Upper lobe of left lung (tissue), 6 donors: Measurements from ENCODE around the gene SARDH. TPM values are rescaled to one million over a fixed set of nuclear protein-coding genes. Genes with fewer than 3 reads are reported as not detected.

ENCODE experiments used
- ATAC-seq, 2 donors: fragments of 200-7000 bp; cut with Tn5 transposase; one replicate each; pipeline ENCODE4 v1.9.1; 2022; ENCODE audit warnings: mild to moderate bottlenecking in 2 of 2, moderate library complexity in 2 of 2; ENCODE audit not compliant: low FRiP score in 2 of 2
- DNase-seq, 2 donors: peaks; one replicate each; pipeline ENCODE4 v3.0.0-alpha.2; 2019 to 2020
- H3K27ac ChIP-seq, 4 donors: fragments of 200-600 bp; sonication (generic); one replicate each; pipeline ENCODE4 v1.5.1; 2016 to 2019
- H3K27me3 ChIP-seq, 4 donors: fragments of 200-600 bp; sonication (generic); one replicate each; pipeline ENCODE4 v1.5.1; 2017 to 2019
- H3K36me3 ChIP-seq, 4 donors: fragments of 200-600 bp; sonication (generic); one replicate each; pipeline ENCODE4 v1.5.1; 2016 to 2019
- H3K4me1 ChIP-seq, 4 donors: fragments of 200-600 bp; sonication (generic); one replicate each; pipeline ENCODE4 v1.5.1; 2018 to 2019
- H3K4me3 ChIP-seq, 4 donors: fragments of 200-600 bp; sonication (generic); one replicate each; pipeline ENCODE4 v1.5.1; 2017 to 2019; ENCODE audit warnings: mild to moderate bottlenecking in 2 of 4, moderate library complexity in 1 of 4
- H3K9me3 ChIP-seq, 4 donors: fragments of 200-600 bp; sonication (generic); one replicate each; pipeline ENCODE4 v1.5.1; 2018 to 2019
- CTCF ChIP-seq, 6 experiments: fragments of 450-650 bp in 4 of 6; fragments of 200-600 bp in 2 of 6; sonication (generic) in 2 of 6; IDR thresholded peaks; one replicate each; pipeline ENCODE4 v1.5.1; 2016 to 2019; ENCODE audit warnings: antibody characterized with exemption in 6 of 6
- EP300 ChIP-seq, 4 donors: sonication (generic); formaldehyde crosslinking; IDR thresholded peaks; one replicate each; pipeline ENCODE4 v1.5.1; 2017; ENCODE audit warnings: antibody characterized with exemption in 4 of 4, control low read depth in 2 of 4
- POLR2A ChIP-seq, 4 donors: fragments of 450-650 bp; IDR thresholded peaks; one replicate each; pipeline ENCODE4 v1.5.1; 2016 to 2017; ENCODE audit warnings: antibody characterized with exemption in 4 of 4, mild to moderate bottlenecking in 2 of 4
- POLR2AphosphoS5 ChIP-seq, 2 donors: sonication (generic); formaldehyde crosslinking; IDR thresholded peaks; one replicate each; pipeline ENCODE4 v1.5.1; 2017; ENCODE audit warnings: antibody characterized with exemption in 2 of 2
- WGBS, 2 donors: methylation state at CpG; one replicate each; pipeline ENCODE4 v1.1.5; 2017 to 2018; 5-methylcytosine and 5-hydroxymethylcytosine counted together
- total RNA-seq, 6 donors: library from RNA; depleted of rRNA in 4 of 6; stranded (reverse); fragments of >200 nt in 4 of 6; gene quantifications; one replicate each; pipeline versions ENCODE4 v1.1.0 to v1.2.1, GENCODE V29; 2016 to 2021
- donor health status: DM: no; HTN: no; CAD: no; lungs with moderate emphysema.
- donor health status: DM: no; HTN: yes; CAD: no; lungs with severe emphysema.

Gene SARDH
- total RNA-seq, 6 donors from 2014 or later, result 0.79 to 37.7 (median 4.2) TPM

DNA sequence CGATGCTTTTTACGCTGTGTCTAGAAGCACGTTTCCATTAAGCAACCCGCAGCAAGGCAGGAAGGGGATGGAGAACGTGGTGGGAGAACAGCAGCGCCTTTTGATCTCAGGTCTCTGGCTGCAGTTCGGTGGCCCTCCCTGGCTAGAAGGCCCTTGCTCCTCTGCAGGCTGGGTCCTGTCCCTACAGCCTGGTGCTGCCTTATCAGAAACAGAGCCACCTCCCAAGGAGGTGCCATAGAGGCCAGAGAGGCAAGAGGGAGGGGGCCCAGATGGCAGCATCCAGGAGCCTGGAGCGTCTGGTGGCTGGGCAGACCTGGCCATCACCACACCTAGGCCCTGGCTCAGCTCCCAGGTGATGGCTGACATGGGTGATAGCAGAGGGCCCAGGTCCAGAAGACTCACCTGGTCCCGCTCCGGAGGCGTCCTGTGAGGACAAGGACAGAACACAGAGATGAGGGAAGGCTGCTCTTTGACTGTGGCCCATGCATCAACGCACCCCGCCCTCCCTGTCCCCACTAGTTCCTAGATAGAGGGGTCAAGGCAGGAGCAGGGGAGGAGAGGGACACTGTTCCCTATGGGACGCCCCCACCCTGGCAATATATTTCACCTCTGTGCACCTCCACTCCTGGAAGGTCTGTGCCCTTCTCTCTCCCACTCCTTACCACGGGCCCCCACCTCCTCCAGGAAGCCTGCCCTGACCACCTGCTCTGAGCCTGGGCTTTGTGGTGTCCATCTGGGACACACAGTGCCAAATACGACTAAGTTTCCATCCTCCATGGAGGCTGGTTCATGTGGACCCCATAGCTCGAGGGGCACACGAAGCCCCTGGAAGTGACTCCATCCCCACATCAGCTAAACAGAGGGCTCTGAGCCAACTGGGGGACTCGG lies 41.6 kb upstream of the SARDH start:
- Histone ChIP-seq H3K27ac (no peak overlapping the region), H3K9me3 (no peaks in the 10 kb centered on the region), H3K27me3 (no peaks in the 10 kb centered on the region), H3K4me3 (no peak overlapping the region), H3K36me3 (peaks cover 0 to 68% (median 35%) of the 10 kb centered on the region in 4 donors), H3K4me1 (no peaks in the 10 kb centered on the region)
- TF ChIP-seq POLR2A (IDR thresholded peaks at IDR 0.05), result no peak
- 85 to 94% methylated on average over 16 to 18 of the region's 19 CpGs for WGBS, 2 donors
- DNase-seq (no peak), ATAC-seq (no peak)

- DNase-seq (no peak), ATAC-seq (no peak)
- Histone ChIP-seq H3K27ac (no peak overlapping the region), H3K4me1 (no peaks in the 10 kb centered on the region), H3K36me3 (peaks cover 0 to 69% (median 42%) of the 10 kb centered on the region in 4 donors), H3K4me3 (no peak overlapping the region), H3K9me3 (no peaks in the 10 kb centered on the region), H3K27me3 (no peaks in the 10 kb centered on the region)
- no peak for TF ChIP-seq POLR2AphosphoS5 (IDR thresholded peaks at IDR 0.05)
- no peak for TF ChIP-seq CTCF (IDR thresholded peaks at IDR 0.05)
- no peak for TF ChIP-seq POLR2A (IDR thresholded peaks at IDR 0.05)
- TF ChIP-seq EP300 (IDR thresholded peaks at IDR 0.05), result no peak
- WGBS, 2 donors, result 95 to 96% methylated on average over 6 to 8 of the region's 8 CpGs
Measured at GRCh38 chr9:133779081-133779480, 40.9 kb upstream of the SARDH start.

DNA sequence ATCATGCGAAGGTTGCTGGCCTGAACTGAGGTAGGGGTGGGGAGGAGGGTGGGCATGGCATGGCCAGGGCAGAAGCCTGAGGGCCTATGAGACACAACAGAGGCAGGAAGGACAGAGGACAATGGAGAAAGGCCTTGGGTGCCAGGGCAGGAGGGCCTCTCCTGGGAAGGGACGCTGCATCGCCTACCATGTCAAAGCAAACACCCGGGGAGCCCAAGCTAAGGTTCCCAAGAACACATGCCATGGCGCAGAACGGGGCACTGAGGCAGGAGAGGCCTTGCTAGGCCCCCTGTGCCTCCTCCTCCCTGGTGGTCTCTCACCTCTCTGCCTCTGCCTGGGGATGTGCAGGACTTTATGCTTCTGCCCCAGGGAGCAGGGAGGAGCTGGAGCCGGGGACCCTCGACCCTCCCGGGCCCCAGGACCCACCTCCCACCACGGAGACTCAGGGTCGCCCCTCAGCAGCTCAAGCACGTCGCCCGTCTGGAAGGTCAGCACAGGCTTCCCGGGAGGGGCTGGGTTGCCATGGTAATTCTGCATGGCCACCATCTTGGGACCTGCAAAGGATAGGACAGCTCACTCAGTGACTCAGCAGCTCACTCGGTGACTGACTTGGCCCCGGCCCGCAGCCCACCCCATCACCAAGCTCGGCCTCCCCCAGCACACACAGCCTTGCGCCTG lies 40.3 kb upstream of the SARDH start:
- 95 to 97% methylated on average over 13 to 16 of the region's 20 CpGs for WGBS, 2 donors
- no peaks in the 10 kb centered on the region for H3K27me3 ChIP-seq
- H3K4me3 ChIP-seq, result no peak overlapping the region
- H3K27ac ChIP-seq, result no peak overlapping the region
- H3K36me3 ChIP-seq, result peaks cover 0 to 75% (median 43%) of the 10 kb centered on the region in 4 donors
- H3K9me3 ChIP-seq, result no peaks in the 10 kb centered on the region
- no peak for TF ChIP-seq EP300 (IDR thresholded peaks at IDR 0.05)
- no peak for TF ChIP-seq CTCF (IDR thresholded peaks at IDR 0.05)
- TF ChIP-seq POLR2AphosphoS5 (IDR thresholded peaks at IDR 0.05), result no peak
- no peak for TF ChIP-seq POLR2A (IDR thresholded peaks at IDR 0.05)
- peak in 1 of 2 donors; percentile 69 for DNase-seq
- no peak for ATAC-seq
- H3K4me1 ChIP-seq, result no peaks in the 10 kb centered on the region

- H3K27me3 ChIP-seq, result no peaks in the 10 kb centered on the region
- TF ChIP-seq POLR2A (IDR thresholded peaks at IDR 0.05), result no peak
- no peak for TF ChIP-seq CTCF (IDR thresholded peaks at IDR 0.05)
- TF ChIP-seq POLR2AphosphoS5 (IDR thresholded peaks at IDR 0.05), result no peak
- TF ChIP-seq EP300 (IDR thresholded peaks at IDR 0.05), result no peak
- WGBS, 2 donors, result 92 to 94% methylated on average over 4 to 13 of the region's 14 CpGs
- H3K4me1 ChIP-seq, result no peaks in the 10 kb centered on the region
- no peak overlapping the region for H3K4me3 ChIP-seq
- ATAC-seq, result no peak
- DNase-seq, result peak in 1 of 2 donors; percentile 52
- no peaks in the 10 kb centered on the region for H3K9me3 ChIP-seq
- no peak overlapping the region for H3K27ac ChIP-seq
- H3K36me3 ChIP-seq, result peaks cover 0 to 74% (median 41%) of the 10 kb centered on the region in 4 donors
Measured at GRCh38 chr9:133777871-133778270, 39.7 kb upstream of the SARDH start.

DNA sequence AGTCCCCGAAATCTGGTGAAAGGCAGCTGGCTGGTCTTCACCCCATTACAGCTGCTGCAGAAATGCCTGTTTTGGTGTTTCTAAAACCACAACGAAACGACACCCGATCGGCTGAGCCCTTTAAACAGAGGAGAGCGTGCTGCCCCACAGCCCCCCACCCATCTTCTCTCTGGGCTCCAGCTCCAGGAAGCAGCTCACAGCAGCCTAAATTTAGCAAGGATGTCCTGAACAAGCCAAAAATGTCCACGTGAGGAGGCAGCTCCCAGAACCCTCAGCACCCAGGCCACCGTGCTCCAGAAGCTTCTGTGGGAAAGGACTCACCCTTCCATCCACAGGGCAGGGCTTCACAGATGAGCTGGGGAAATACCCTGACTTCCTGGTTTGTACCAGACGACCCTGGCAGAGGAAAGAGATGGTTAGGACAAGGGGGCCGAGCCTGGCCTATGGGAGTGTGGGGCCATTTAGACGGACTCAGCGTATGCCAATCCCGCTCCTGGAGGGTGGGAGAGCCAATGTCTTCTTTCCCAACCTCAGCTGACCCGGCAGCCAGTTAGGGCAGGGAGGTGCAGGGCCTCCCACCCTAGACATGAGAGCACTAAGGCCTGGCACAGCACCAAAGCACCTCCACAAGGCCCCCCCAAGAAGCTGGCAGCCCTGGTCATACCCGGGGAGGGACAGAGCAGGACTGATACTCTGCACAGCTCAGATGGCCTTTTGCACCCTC lies 39.1 kb upstream of the SARDH start:
- H3K4me1 ChIP-seq, result no peaks in the 10 kb centered on the region
- peaks cover 0 to 80% (median 42%) of the 10 kb centered on the region in 4 donors for H3K36me3 ChIP-seq
- DNase-seq (peak in 1 of 2 donors; percentile 6), ATAC-seq (no peak)
- no peaks in the 10 kb centered on the region for H3K9me3 ChIP-seq
- no peak overlapping the region for H3K27ac ChIP-seq
- TF ChIP-seq CTCF (IDR thresholded peaks at IDR 0.05), result no peak
- no peak for TF ChIP-seq POLR2AphosphoS5 (IDR thresholded peaks at IDR 0.05)
- no peak for TF ChIP-seq EP300 (IDR thresholded peaks at IDR 0.05)
- 82 to 90% methylated on average over 14 to 15 of the region's 15 CpGs for WGBS, 2 donors
- no peaks in the 10 kb centered on the region for H3K27me3 ChIP-seq
- no peak overlapping the region for H3K4me3 ChIP-seq
